Esophagus muscularis mucosa (tissue), 4 donors: ENCODE measurements around the gene TAPT1.

Source experiments
- EP300 ChIP-seq: sonication (generic); formaldehyde crosslinking; IDR thresholded peaks from one replicate; pipeline ENCODE4 v1.6.1; 2017; ENCODE audit warnings: antibody characterized with exemption
- POLR2A ChIP-seq: fragments of 450-650 bp; IDR thresholded peaks from one replicate; pipeline ENCODE4 v1.6.1; 2017; ENCODE audit warnings: antibody characterized with exemption, moderate library complexity, mild to moderate bottlenecking, low read depth
- TF ChIP-seq, protein P1 (sequence below), 3 experiments: fragments of 200-600 bp in 2 of 3; fragments of 450-650 bp in 1 of 3; sonication (generic) in 2 of 3; IDR thresholded peaks; one replicate each; pipeline ENCODE4 v1.5.1; 2017 to 2019; ENCODE audit warnings: antibody characterized with exemption in 3 of 3, mild to moderate bottlenecking in 2 of 3, moderate library complexity in 1 of 3

DNA sequence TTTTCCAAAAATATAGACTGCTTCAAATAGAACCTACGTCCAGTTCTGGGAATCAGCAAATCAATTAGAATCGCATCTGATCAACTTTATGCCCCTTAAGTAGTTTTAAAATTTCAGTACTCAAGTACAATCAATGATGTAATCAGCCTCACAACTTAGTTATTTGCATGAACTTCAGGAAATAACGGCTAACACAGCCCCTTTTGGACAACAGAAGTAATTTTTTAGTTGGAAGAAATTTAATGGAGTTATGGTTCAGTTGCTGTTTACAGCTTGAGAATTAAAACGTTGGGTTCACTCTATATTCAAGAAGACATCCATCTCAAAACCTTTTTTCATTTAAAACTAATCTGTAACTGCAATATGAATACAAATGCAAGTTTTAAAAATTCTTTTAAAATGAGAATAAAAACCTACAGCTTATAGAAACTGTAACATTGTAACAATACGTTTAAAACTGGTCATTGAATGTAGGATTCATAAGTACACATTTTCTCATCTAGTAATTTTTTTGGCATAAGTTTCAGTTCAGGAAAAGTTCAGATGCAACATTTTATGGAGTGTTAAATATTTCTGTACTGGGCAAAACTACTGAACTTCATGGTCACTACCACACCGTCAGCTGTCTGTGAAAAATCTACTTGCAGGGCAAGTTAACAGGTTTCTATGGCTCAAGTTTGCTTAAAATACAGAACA lies 956 bp downstream of the TAPT1 start:
- TF ChIP-seq, protein P1, sequence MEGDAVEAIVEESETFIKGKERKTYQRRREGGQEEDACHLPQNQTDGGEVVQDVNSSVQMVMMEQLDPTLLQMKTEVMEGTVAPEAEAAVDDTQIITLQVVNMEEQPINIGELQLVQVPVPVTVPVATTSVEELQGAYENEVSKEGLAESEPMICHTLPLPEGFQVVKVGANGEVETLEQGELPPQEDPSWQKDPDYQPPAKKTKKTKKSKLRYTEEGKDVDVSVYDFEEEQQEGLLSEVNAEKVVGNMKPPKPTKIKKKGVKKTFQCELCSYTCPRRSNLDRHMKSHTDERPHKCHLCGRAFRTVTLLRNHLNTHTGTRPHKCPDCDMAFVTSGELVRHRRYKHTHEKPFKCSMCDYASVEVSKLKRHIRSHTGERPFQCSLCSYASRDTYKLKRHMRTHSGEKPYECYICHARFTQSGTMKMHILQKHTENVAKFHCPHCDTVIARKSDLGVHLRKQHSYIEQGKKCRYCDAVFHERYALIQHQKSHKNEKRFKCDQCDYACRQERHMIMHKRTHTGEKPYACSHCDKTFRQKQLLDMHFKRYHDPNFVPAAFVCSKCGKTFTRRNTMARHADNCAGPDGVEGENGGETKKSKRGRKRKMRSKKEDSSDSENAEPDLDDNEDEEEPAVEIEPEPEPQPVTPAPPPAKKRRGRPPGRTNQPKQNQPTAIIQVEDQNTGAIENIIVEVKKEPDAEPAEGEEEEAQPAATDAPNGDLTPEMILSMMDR (IDR thresholded peaks at IDR 0.05) = no peak
- TF ChIP-seq POLR2A (no peak), EP300 (no peak)
